Measurements from ENCODE around the gene LIPT1. TPM values are rescaled to one million over a fixed set of nuclear protein-coding genes. Genes with fewer than 3 reads are reported as not detected.
A peak's percentile ranks its signal among the peaks of the same experiment; 100 is the strongest.
"Not testable (repeated sequence)": the region's sequence is repeated elsewhere in the genome, so short reads cannot be mapped to it uniquely, and the experiment has no call there.

LIPT1 gene
- total RNA-seq, 2 donors from 2014 or later: 8.0 to 12.2 TPM

DNA sequence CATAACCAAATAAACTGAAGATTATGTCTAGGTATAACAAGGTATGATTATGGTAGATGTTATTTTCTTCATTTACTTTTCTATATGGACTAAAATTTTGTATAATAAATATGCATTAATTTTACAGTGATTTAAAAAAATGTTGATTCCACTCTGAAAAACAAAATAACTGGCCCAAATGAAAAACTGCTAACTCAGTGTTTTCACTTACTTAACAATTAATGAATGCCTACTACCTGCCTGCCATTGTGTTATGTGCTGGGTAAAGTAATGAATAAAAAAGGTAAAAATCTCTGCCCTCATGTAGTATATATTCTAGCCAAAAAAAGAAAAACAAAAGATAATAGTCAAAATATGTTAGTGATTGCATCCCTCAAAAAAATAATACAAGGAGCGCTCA lies 42.8 kb upstream of the LIPT1 start:
- H3K27me3 Mint-ChIP-seq (ENCODE audit: insufficient read depth): no peaks in the 10 kb centered on the region
- no peak overlapping the region for H3K4me3 ChIP-seq (ENCODE audit: low read length)
- peaks cover 3% of the 10 kb centered on the region for H3K4me1 Mint-ChIP-seq
- DNase-seq: no peak
- TF ChIP-seq, protein P1, sequence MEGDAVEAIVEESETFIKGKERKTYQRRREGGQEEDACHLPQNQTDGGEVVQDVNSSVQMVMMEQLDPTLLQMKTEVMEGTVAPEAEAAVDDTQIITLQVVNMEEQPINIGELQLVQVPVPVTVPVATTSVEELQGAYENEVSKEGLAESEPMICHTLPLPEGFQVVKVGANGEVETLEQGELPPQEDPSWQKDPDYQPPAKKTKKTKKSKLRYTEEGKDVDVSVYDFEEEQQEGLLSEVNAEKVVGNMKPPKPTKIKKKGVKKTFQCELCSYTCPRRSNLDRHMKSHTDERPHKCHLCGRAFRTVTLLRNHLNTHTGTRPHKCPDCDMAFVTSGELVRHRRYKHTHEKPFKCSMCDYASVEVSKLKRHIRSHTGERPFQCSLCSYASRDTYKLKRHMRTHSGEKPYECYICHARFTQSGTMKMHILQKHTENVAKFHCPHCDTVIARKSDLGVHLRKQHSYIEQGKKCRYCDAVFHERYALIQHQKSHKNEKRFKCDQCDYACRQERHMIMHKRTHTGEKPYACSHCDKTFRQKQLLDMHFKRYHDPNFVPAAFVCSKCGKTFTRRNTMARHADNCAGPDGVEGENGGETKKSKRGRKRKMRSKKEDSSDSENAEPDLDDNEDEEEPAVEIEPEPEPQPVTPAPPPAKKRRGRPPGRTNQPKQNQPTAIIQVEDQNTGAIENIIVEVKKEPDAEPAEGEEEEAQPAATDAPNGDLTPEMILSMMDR (conservative IDR thresholded peaks at IDR 0.05): no peak
- H3K27ac ChIP-seq (ENCODE audit: low read depth, low read length): no peak overlapping the region
- H3K9me3 ChIP-seq (ENCODE audit: control insufficient read depth, low read length): no peaks in the 10 kb centered on the region
- H3K36me3 Mint-ChIP-seq (ENCODE audit: low read depth): no peaks in the 10 kb centered on the region
- H3K9ac ChIP-seq (ENCODE audit: extremely low read depth, low read length, poor library complexity, severe bottlenecking): no peak overlapping the region
- H3K27me3 ChIP-seq (ENCODE audit: control insufficient read depth, insufficient read depth, low read length, poor library complexity, severe bottlenecking): no peaks in the 10 kb centered on the region
- H3K4me3 Mint-ChIP-seq: no peak overlapping the region
- WGBS, 2 experiments (ENCODE audit: insufficient coverage in 1 of 2, insufficient read length in 1 of 2): 100% methylated on average over 1 of the region's 1 CpG; no CpG with 5 or more reads in 1 of the 2 experiments
- H3K27ac Mint-ChIP-seq: no peak overlapping the region
- H3K9me3 Mint-ChIP-seq: no peaks in the 10 kb centered on the region
- no peaks in the 10 kb centered on the region for H3K4me1 ChIP-seq (ENCODE audit: control insufficient read depth, insufficient read depth, low read length)
- H3K36me3 ChIP-seq (ENCODE audit: control insufficient read depth, insufficient read depth, low read length): no peaks in the 10 kb centered on the region

DNA sequence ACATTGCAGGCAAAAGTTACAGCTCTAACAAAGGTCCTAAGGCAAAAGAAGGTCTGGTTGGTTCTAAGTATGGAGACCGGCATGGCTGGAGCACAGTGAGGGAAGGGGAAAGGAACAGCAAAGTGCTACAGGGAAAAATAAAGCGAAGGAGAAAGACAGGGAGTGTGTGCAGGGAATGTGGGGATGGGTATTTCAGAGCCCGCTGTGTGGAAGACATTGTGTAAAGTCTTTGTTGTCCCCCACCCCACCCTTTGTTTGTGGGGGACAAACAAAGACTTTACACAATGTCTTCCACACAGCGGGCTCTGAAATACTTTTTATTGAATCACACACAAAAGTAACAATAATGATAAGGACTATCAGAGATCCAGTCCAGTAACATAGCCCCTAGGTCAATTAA lies 42.1 kb upstream of the LIPT1 start:
- Histone ChIP-seq H3K4me1 (ENCODE audit: control insufficient read depth, insufficient read depth, low read length) (no peaks in the 10 kb centered on the region), H3K4me3 (ENCODE audit: low read length) (no peak overlapping the region), H3K27ac (ENCODE audit: low read depth, low read length) (no peak overlapping the region), H3K9ac (ENCODE audit: extremely low read depth, low read length, poor library complexity, severe bottlenecking) (no peak overlapping the region), H3K9me3 (ENCODE audit: control insufficient read depth, low read length) (no peaks in the 10 kb centered on the region), H3K27me3 (ENCODE audit: control insufficient read depth, insufficient read depth, low read length, poor library complexity, severe bottlenecking) (no peaks in the 10 kb centered on the region), H3K36me3 (ENCODE audit: control insufficient read depth, insufficient read depth, low read length) (no peaks in the 10 kb centered on the region)
- TF ChIP-seq, protein P1 (conservative IDR thresholded peaks at IDR 0.05): no peak
- Mint-ChIP-seq H3K4me3 (no peak overlapping the region), H3K27me3 (ENCODE audit: insufficient read depth) (no peaks in the 10 kb centered on the region), H3K27ac (peak overlapping the region; percentile 29), H3K36me3 (ENCODE audit: low read depth) (no peaks in the 10 kb centered on the region), H3K9me3 (no peaks in the 10 kb centered on the region), H3K4me1 (peaks cover 3% of the 10 kb centered on the region)
- 83 to 90% methylated on average over 1 to 3 of the region's 4 CpGs for WGBS, 2 experiments (ENCODE audit: insufficient coverage in 1 of 2, insufficient read length in 1 of 2)
- DNase-seq: no peak

DNA sequence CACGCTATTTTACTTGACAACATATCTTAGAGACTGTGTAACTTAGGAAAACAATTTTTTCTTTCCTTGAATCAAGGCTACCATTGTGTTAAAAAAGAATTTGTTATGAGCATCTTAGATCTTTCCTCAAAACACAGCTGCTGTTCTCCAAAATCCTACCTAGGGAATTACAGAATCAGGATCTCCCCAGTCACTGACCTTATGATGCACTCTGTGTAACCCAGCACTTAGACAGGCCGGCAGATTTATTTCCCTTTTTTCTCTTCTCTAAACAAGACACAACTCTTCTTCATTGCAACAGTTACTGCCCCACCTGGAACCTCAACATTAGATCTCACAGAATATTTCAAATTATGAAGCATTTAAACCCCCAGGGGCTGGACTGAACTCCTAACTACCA lies 26.8 kb upstream of the LIPT1 start:
- Histone ChIP-seq H3K4me3 (ENCODE audit: low read length) (no peak overlapping the region), H3K27me3 (ENCODE audit: control insufficient read depth, insufficient read depth, low read length, poor library complexity, severe bottlenecking) (no peaks in the 10 kb centered on the region), H3K9me3 (ENCODE audit: control insufficient read depth, low read length) (peaks cover 26% of the 10 kb centered on the region), H3K36me3 (ENCODE audit: control insufficient read depth, insufficient read depth, low read length) (peaks cover 30% of the 10 kb centered on the region), H3K9ac (ENCODE audit: extremely low read depth, low read length, poor library complexity, severe bottlenecking) (no peak overlapping the region), H3K4me1 (ENCODE audit: control insufficient read depth, insufficient read depth, low read length) (no peaks in the 10 kb centered on the region), H3K27ac (ENCODE audit: low read depth, low read length) (no peak overlapping the region)
- H3K4me1 Mint-ChIP-seq: no peaks in the 10 kb centered on the region
- no peak for DNase-seq
- 99 to 100% methylated on average over 1 to 2 of the region's 2 CpGs for WGBS, 2 experiments (ENCODE audit: insufficient coverage in 1 of 2, insufficient read length in 1 of 2)
- TF ChIP-seq, protein P1 (conservative IDR thresholded peaks at IDR 0.05): no peak
- peaks cover 42% of the 10 kb centered on the region for H3K9me3 Mint-ChIP-seq
- peaks cover 16% of the 10 kb centered on the region for H3K27me3 Mint-ChIP-seq (ENCODE audit: insufficient read depth)
- H3K27ac Mint-ChIP-seq: no peak overlapping the region
- H3K36me3 Mint-ChIP-seq (ENCODE audit: low read depth): peaks cover 34% of the 10 kb centered on the region
- no peak overlapping the region for H3K4me3 Mint-ChIP-seq

DNA sequence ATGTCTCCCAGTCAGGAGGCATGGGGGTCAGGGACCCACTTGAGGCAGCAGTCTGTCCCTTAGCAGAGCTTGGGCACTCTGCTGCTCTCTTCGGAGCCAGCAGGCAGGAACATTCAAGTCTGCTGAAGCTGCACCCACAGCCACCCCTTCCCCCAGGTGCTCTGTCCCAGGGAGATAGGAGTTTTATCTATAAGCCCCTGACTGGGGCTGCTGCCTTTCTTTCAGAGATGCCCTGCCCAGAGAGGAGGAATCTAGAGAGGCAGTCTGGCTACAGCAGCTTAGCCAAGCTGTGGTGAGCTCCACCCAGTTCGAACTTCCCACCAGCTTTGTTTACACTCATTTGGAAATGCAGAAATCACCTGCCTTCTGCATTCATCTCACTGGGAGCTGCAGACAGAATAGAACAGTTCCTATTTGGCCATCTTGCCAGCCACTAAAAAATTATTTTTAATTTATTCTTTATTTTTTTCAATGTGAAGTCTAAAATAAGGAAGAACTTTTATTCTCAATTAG lies 19.7 kb upstream of the LIPT1 start:
- peaks cover 66% of the 10 kb centered on the region for H3K9me3 ChIP-seq (ENCODE audit: control insufficient read depth, low read length)
- H3K36me3 Mint-ChIP-seq (ENCODE audit: low read depth): peaks cover 40% of the 10 kb centered on the region
- not testable (repeated sequence) for H3K27ac Mint-ChIP-seq; H3K27me3 ChIP-seq (ENCODE audit: control insufficient read depth, insufficient read depth, low read length, poor library complexity, severe bottlenecking); H3K4me1 Mint-ChIP-seq; H3K9ac ChIP-seq (ENCODE audit: extremely low read depth, low read length, poor library complexity, severe bottlenecking); H3K36me3 ChIP-seq (ENCODE audit: control insufficient read depth, insufficient read depth, low read length); DNase-seq; H3K4me3 Mint-ChIP-seq; H3K4me1 ChIP-seq (ENCODE audit: control insufficient read depth, insufficient read depth, low read length); H3K4me3 ChIP-seq (ENCODE audit: low read length); H3K27ac ChIP-seq (ENCODE audit: low read depth, low read length)
- H3K27me3 Mint-ChIP-seq (ENCODE audit: insufficient read depth): peaks cover 27% of the 10 kb centered on the region
- H3K9me3 Mint-ChIP-seq: peaks cover 83% of the 10 kb centered on the region
- WGBS, 2 experiments (ENCODE audit: insufficient coverage in 1 of 2, insufficient read length in 1 of 2): 96 to 100% methylated on average over 1 to 2 of the region's 2 CpGs

Data from endodermal cell (in vitro differentiated cells).